K562 (cell line): ENCODE data around the gene ABCA3. TPM values are rescaled to one million over a fixed set of nuclear protein-coding genes. Genes with fewer than 3 reads are reported as not detected.

ENCODE experiments used
- ARID1B ChIP-seq: fragments of 450-650 bp; IDR thresholded peaks from 2 replicates; pipeline ENCODE4 v1.6.1; 2016; ENCODE audit warnings: antibody characterized with exemption, mild to moderate bottlenecking, inconsistent platforms
- ASH1L ChIP-seq: fragments of 450-650 bp; IDR thresholded peaks from 2 replicates; pipeline ENCODE4 v1.6.1; 2018; ENCODE audit warnings: borderline replicate concordance, mild to moderate bottlenecking, low read depth; ENCODE audit not compliant: partially characterized antibody
- BDP1 ChIP-seq: IDR thresholded peaks from 3 replicates; pipeline ENCODE4 v1.6.1; 2011; ENCODE audit not compliant: insufficient read length, insufficient read depth
- CHD4 ChIP-seq: fragments of 200-600 bp; sonication (generic); IDR thresholded peaks from 3 replicates; pipeline ENCODE4 v1.6.1; 2012; ENCODE audit warnings: low read depth, mild to moderate bottlenecking, mixed read lengths, low read length, inconsistent platforms; ENCODE audit not compliant: insufficient read depth, insufficient replicate concordance, poor library complexity, severe bottlenecking
- ESRRB ChIP-seq: fragments of 250-450 bp; sonication (Bioruptor Pico); IDR thresholded peaks from 2 replicates; pipeline ENCODE4 v1.5.0; 2020; ENCODE audit warnings: mild to moderate bottlenecking, moderate library complexity, borderline replicate concordance
- KAT8 ChIP-seq: fragments of 450-650 bp; IDR thresholded peaks from 2 replicates; pipeline ENCODE4 v1.6.1; 2016; ENCODE audit warnings: low read depth, mild to moderate bottlenecking
- MAZ ChIP-seq, 2 experiments: fragments of 450-650 bp in 1 of 2; sonication (generic) in 1 of 2; formaldehyde crosslinking; IDR thresholded peaks in 1 of 2; conservative IDR thresholded peaks in 1 of 2; 2 replicates each; pipeline versions ENCODE4 v1.4.0 to v1.5.0; 2020; ENCODE audit warnings: mild to moderate bottlenecking in 1 of 2, missing genetic modification reagents in 1 of 2
- MXI1 ChIP-seq: IDR thresholded peaks from 2 replicates; pipeline ENCODE4 v1.6.1; 2011; ENCODE audit warnings: low read depth, mild to moderate bottlenecking, improper control_type of control experiment, low read length
- NONO ChIP-seq, 2 experiments: fragments of 200-400 bp in 1 of 2; fragments of 450-650 bp in 1 of 2; formaldehyde crosslinking in 1 of 2; IDR thresholded peaks; 2 replicates each; pipeline ENCODE4 v1.6.1; 2017; ENCODE audit warnings: low read depth in 2 of 2, mild to moderate bottlenecking in 2 of 2, moderate library complexity in 2 of 2, low read length in 1 of 2
- POLR3A ChIP-seq: IDR thresholded peaks from 2 replicates; pipeline ENCODE4 v1.6.1; 2011; ENCODE audit warnings: borderline replicate concordance, mild to moderate bottlenecking, moderate library complexity; ENCODE audit not compliant: insufficient read length, insufficient read depth; ENCODE audit errors: extremely low read depth
- RBM39 ChIP-seq: fragments of 200-400 bp; formaldehyde crosslinking; optimal IDR thresholded peaks from 2 replicates; pipeline ENCODE3; 2018; ENCODE audit warnings: low read depth, low read length
- RFX1 ChIP-seq: fragments of 450-650 bp; IDR thresholded peaks from 2 replicates; pipeline ENCODE4 v1.6.1; 2016; ENCODE audit warnings: mild to moderate bottlenecking, moderate library complexity
- ZNF274 ChIP-seq: IDR thresholded peaks from 2 replicates; pipeline ENCODE4 v1.6.1; 2011; ENCODE audit warnings: low read depth, mild to moderate bottlenecking, low read length, moderate library complexity, borderline replicate concordance
- polyA plus RNA-seq, 8 experiments: library from polyadenylated mRNA; depleted of rRNA in 4 of 8; stranded (reverse) in 5 of 8; unstranded in 3 of 8; fragments of >200 nt; fragmentation: Nextera tagmentation in 2 of 8; fragmentation: Illumina TruSeq in 1 of 8; extraction: Ambion mirVana in 2 of 8; extraction: Trizol in 1 of 8; gene quantifications; 2 replicates each; pipeline versions ENCODE4 v1.2.1 to v1.2.3, GENCODE V29; 2011 to 2014; ENCODE audit warnings: inconsistent platforms in 1 of 8, missing spikeins in 1 of 8
- total RNA-seq, 7 experiments: library from RNA; depleted of rRNA in 6 of 7; stranded (reverse); fragments of >200 nt in 6 of 7; fragmentation: Illumina TruSeq in 2 of 7; extraction: Trizol in 2 of 7; gene quantifications; 2 replicates each; pipeline versions ENCODE4 v1.2.1 to v1.2.3, GENCODE V29; 2011 to 2021; ENCODE audit warnings: low replicate concordance in 1 of 7
- TF ChIP-seq, protein P1 (sequence below): sonication (generic); formaldehyde crosslinking; IDR thresholded peaks from 2 replicates; pipeline ENCODE4 v1.8.0; 2023; ENCODE audit warnings: missing genetic modification reagents, mild to moderate bottlenecking, borderline replicate concordance
- TF ChIP-seq, protein P2 (sequence below): sonication (generic); formaldehyde crosslinking; IDR thresholded peaks from 2 replicates; pipeline ENCODE4 v1.8.0; 2022; ENCODE audit warnings: missing genetic modification reagents, mild to moderate bottlenecking, borderline replicate concordance
- TF ChIP-seq, protein P3 (sequence below): fragments of 250-450 bp; sonication (Bioruptor Pico); IDR thresholded peaks from 2 replicates; pipeline ENCODE4 v1.4.0; 2020; ENCODE audit warnings: borderline replicate concordance

Gene ABCA3
- total and polyA plus RNA-seq, 9 of the 15 experiments (the other 6 are each of a cell fraction or from before 2014, with no cell fraction given) = 0.66 to 23.7 (median 6.9) TPM

DNA sequence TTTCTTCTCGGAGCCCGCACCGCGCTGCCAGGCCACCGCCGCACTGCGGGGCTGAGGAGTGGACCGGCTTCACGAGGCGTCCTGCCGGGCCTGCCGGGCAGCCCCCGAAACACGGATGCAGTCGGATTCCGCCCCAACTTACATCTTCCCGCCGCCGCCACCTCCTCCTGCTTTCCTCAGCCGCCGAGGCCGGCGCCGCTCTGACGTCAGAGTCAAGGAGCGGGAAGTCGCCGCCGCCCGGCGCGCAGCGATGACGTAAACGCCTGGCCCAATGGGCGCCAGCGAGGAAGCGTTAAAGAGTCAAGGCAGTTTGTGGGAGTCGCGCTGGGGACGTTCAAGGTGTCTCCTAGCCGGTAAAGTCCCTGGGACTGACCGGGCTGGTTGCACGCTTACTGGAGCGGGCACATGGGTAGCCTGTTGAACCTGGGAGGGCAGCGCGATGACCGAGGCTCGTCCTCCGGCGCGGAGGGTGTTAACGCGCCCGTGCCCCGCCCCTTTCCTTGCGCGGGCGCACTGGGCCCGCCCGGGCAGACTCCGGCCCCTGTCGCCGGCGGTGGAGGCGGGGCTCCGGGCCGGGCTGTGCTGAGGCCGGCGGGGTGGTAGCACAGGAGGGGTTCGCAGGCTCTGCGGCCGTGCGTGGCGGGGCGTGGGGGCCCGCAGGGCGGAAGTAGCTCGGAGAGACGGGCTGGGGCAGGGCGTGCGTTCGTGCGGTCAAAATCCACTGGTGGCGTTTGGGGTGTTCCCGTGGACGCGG is 72.4 kb downstream of the ABCA3 start, which contains the start of gene RNPS1 (continued):
- TF ChIP-seq BDP1 (no peak), KAT8 (peak; percentile 68; the same call in 1 of the 2 replicates), NONO (IDR thresholded peaks at IDR 0.05; ENCODE audit: low read depth in 2 of 2, low read length in 1 of 2) (peak; percentile 57 to 95; a peak in 3 of 4 replicates), ARID1B (peak; percentile 41), ESRRB (CRISPR knock-in tag) (no peak), MAZ (CRISPR knock-in tag; conservative IDR thresholded peaks at IDR 0.05 in 1 of 2, IDR thresholded peaks at IDR 0.05 in 1 of 2) (peak; percentile 67 to 92; a peak in 3 of 4 replicates), ASH1L (no peak), MXI1 (peak; percentile 55; the same call in 1 of the 2 replicates), POLR3A (no peak), RBM39 (no peak), RFX1 (no peak), CHD4 (no peak), ZNF274 (no peak)
- TF ChIP-seq, protein P1, sequence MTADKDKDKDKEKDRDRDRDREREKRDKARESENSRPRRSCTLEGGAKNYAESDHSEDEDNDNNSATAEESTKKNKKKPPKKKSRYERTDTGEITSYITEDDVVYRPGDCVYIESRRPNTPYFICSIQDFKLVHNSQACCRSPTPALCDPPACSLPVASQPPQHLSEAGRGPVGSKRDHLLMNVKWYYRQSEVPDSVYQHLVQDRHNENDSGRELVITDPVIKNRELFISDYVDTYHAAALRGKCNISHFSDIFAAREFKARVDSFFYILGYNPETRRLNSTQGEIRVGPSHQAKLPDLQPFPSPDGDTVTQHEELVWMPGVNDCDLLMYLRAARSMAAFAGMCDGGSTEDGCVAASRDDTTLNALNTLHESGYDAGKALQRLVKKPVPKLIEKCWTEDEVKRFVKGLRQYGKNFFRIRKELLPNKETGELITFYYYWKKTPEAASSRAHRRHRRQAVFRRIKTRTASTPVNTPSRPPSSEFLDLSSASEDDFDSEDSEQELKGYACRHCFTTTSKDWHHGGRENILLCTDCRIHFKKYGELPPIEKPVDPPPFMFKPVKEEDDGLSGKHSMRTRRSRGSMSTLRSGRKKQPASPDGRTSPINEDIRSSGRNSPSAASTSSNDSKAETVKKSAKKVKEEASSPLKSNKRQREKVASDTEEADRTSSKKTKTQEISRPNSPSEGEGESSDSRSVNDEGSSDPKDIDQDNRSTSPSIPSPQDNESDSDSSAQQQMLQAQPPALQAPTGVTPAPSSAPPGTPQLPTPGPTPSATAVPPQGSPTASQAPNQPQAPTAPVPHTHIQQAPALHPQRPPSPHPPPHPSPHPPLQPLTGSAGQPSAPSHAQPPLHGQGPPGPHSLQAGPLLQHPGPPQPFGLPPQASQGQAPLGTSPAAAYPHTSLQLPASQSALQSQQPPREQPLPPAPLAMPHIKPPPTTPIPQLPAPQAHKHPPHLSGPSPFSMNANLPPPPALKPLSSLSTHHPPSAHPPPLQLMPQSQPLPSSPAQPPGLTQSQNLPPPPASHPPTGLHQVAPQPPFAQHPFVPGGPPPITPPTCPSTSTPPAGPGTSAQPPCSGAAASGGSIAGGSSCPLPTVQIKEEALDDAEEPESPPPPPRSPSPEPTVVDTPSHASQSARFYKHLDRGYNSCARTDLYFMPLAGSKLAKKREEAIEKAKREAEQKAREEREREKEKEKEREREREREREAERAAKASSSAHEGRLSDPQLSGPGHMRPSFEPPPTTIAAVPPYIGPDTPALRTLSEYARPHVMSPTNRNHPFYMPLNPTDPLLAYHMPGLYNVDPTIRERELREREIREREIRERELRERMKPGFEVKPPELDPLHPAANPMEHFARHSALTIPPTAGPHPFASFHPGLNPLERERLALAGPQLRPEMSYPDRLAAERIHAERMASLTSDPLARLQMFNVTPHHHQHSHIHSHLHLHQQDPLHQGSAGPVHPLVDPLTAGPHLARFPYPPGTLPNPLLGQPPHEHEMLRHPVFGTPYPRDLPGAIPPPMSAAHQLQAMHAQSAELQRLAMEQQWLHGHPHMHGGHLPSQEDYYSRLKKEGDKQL (CRISPR knock-in tag) = no peak
- TF ChIP-seq, protein P2, sequence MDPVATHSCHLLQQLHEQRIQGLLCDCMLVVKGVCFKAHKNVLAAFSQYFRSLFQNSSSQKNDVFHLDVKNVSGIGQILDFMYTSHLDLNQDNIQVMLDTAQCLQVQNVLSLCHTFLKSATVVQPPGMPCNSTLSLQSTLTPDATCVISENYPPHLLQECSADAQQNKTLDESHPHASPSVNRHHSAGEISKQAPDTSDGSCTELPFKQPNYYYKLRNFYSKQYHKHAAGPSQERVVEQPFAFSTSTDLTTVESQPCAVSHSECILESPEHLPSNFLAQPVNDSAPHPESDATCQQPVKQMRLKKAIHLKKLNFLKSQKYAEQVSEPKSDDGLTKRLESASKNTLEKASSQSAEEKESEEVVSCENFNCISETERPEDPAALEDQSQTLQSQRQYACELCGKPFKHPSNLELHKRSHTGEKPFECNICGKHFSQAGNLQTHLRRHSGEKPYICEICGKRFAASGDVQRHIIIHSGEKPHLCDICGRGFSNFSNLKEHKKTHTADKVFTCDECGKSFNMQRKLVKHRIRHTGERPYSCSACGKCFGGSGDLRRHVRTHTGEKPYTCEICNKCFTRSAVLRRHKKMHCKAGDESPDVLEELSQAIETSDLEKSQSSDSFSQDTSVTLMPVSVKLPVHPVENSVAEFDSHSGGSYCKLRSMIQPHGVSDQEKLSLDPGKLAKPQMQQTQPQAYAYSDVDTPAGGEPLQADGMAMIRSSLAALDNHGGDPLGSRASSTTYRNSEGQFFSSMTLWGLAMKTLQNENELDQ (CRISPR knock-in tag) = no peak
- TF ChIP-seq, protein P3, sequence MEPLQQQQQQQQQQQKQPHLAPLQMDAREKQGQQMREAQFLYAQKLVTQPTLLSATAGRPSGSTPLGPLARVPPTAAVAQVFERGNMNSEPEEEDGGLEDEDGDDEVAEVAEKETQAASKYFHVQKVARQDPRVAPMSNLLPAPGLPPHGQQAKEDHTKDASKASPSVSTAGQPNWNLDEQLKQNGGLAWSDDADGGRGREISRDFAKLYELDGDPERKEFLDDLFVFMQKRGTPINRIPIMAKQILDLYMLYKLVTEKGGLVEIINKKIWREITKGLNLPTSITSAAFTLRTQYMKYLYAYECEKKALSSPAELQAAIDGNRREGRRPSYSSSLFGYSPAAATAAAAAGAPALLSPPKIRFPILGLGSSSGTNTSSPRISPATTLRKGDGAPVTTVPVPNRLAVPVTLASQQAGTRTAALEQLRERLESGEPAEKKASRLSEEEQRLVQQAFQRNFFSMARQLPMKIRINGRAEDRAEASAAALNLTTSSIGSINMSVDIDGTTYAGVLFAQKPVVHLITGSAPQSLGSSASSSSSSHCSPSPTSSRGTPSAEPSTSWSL (CRISPR knock-in tag) = no peak
